HEK293T (cell line): ENCODE measurements around the gene CRYL1.

Experiments
- FOXK2 ChIP-seq: fragments of 450-650 bp; IDR thresholded peaks from 2 replicates; pipeline ENCODE4 v1.6.1; 2016; ENCODE audit warnings: mild to moderate bottlenecking
- TARDBP ChIP-seq: fragments of 450-650 bp; IDR thresholded peaks from 2 replicates; pipeline ENCODE4 v1.6.1; 2016
- ZNF384 ChIP-seq: fragments of 450-650 bp; IDR thresholded peaks from 2 replicates; pipeline ENCODE4 v1.6.1; 2016
- TF ChIP-seq, protein P1 (sequence below): fragments of 450-650 bp; IDR thresholded peaks from 2 replicates; pipeline ENCODE4 v1.6.1; 2016

DNA sequence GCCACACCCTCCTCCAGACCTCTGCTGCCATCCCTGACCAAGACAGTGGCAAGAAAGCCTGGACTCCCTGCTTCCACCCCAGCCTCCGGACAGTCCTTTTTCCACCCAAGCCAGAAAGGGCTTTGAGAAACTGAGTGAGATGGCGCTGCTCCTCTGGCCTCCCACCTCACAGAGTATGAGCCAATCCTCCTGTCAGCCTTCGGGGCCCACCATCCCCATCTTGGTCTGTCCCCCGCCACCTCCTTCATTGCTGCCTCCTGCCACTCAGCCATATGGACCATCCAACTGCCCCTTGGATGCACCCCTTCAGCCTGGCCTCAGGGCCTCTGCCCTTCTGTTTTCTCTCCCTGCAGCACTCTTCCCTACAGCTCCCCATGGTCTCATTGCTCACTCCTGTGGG is 125.7 kb downstream of the CRYL1 start:
- no peak for TF ChIP-seq ZNF384
- TF ChIP-seq FOXK2: no peak
- no peak for TF ChIP-seq TARDBP
- TF ChIP-seq, protein P1, sequence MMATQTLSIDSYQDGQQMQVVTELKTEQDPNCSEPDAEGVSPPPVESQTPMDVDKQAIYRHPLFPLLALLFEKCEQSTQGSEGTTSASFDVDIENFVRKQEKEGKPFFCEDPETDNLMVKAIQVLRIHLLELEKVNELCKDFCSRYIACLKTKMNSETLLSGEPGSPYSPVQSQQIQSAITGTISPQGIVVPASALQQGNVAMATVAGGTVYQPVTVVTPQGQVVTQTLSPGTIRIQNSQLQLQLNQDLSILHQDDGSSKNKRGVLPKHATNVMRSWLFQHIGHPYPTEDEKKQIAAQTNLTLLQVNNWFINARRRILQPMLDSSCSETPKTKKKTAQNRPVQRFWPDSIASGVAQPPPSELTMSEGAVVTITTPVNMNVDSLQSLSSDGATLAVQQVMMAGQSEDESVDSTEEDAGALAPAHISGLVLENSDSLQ: no peak
